Measurements from ENCODE around the gene ARID1B.

- TF ChIP-seq NR2C2 (CRISPR knock-in tag; IDR thresholded peaks at IDR 0.05) (no peak), CTCF (IDR thresholded peaks at IDR 0.05) (no peak), USF2 (CRISPR knock-in tag; IDR thresholded peaks at IDR 0.05) (no peak), MAX (CRISPR knock-in tag; IDR thresholded peaks at IDR 0.05) (no peak)
Observed at GRCh38 chr6:157170535-157170934, 393.4 kb downstream of the ARID1B start.
